ENCODE data around the gene PALMD.

PALMD gene, protein sequence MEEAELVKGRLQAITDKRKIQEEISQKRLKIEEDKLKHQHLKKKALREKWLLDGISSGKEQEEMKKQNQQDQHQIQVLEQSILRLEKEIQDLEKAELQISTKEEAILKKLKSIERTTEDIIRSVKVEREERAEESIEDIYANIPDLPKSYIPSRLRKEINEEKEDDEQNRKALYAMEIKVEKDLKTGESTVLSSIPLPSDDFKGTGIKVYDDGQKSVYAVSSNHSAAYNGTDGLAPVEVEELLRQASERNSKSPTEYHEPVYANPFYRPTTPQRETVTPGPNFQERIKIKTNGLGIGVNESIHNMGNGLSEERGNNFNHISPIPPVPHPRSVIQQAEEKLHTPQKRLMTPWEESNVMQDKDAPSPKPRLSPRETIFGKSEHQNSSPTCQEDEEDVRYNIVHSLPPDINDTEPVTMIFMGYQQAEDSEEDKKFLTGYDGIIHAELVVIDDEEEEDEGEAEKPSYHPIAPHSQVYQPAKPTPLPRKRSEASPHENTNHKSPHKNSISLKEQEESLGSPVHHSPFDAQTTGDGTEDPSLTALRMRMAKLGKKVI
- total RNA-seq: 0 to 0.25 (median 0) reads per million in 9 experiments

DNA sequence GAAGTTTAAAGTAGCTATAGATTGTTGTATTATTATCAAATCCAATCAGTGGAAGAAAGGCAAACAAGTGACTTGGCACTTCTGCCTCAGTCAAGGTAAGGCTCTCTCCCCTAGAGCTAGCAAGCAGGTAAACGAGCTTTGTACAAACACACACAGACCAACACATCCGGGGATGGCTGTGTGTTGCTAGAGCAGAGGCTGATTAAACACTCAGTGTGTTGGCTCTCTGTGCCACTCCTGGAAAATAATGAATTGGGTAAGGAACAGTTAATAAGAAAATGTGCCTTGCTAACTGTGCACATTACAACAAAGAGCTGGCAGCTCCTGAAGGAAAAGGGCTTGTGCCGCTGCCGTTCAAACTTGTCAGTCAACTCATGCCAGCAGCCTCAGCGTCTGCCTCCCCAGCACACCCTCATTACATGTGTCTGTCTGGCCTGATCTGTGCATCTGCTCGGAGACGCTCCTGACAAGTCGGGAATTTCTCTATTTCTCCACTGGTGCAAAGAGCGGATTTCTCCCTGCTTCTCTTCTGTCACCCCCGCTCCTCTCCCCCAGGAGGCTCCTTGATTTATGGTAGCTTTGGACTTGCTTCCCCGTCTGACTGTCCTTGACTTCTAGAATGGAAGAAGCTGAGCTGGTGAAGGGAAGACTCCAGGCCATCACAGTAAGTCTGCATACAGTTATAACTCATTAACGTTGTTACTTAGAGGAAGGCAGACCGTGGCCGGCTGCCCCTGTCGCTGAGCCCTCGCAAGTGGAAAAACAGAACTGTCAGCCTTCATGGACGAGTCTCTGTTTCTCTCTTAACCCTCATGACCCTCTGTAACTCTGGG, at the start of gene PALMD:
TSS of gene PALMD (plus strand) at position 415 of the 833 bp plus-strand sequence. CDS start at position 620, 205 bp downstream.
- no peaks in the 10 kb centered on the region for H3K9me3 Mint-ChIP-seq
- DNase-seq (no peak), ATAC-seq (replicated peaks) (no peak)
- peaks cover 28 to 33% of the 10 kb centered on the region in 2 donors for H3K27me3 Mint-ChIP-seq
- H3K27ac Mint-ChIP-seq: no peak within 1 kb of the TSS
- H3K4me1 Mint-ChIP-seq (ENCODE audit: low read depth in 2 of 2): peaks cover 0 to 2% of the 10 kb centered on the region in 2 donors
- no peaks in the 10 kb centered on the region for H3K36me3 Mint-ChIP-seq (ENCODE audit: insufficient read depth)
- H3K4me3 Mint-ChIP-seq: no peak within 1 kb of the TSS

DNA sequence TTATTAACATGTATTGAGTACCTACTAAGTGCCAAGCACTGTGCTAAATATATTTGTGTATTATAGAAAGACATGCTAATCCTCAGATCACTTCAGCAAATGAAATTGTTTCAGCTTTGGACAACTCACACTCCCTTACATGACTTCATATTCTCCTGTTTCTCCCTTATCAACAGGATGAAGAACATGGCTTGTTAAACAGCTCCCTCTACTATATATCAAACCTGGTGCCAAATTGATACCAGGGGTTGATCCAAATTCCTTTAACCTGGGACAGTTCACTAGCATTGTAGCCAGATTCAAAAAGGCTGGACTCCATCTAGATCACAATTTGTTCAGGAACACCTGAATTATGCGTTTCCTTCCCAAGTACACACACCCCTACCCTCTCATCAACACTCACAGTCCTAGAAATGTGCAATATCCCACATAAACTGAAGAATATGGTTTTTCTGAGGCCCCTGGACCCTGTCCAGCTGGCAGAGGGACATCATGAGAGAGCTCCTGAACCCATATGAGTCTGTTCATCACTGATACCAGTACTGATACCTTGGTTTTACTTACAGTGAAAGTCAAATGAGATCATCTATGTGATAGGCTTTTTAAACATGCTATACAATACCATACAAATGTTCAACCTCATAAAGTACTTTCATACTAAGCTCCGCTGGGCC, 47.0 kb upstream of the PALMD start:
- H3K4me1 Mint-ChIP-seq (ENCODE audit: low read depth in 2 of 2): no peaks in the 10 kb centered on the region
- H3K27me3 Mint-ChIP-seq: peaks cover 0 to 19% of the 10 kb centered on the region in 2 donors
- H3K4me3 Mint-ChIP-seq: no peak overlapping the region
- ATAC-seq (replicated peaks) (no peak), DNase-seq (no peak)
- no peak overlapping the region for H3K27ac Mint-ChIP-seq
- no peaks in the 10 kb centered on the region for H3K36me3 Mint-ChIP-seq (ENCODE audit: insufficient read depth)
- H3K9me3 Mint-ChIP-seq: no peaks in the 10 kb centered on the region

DNA sequence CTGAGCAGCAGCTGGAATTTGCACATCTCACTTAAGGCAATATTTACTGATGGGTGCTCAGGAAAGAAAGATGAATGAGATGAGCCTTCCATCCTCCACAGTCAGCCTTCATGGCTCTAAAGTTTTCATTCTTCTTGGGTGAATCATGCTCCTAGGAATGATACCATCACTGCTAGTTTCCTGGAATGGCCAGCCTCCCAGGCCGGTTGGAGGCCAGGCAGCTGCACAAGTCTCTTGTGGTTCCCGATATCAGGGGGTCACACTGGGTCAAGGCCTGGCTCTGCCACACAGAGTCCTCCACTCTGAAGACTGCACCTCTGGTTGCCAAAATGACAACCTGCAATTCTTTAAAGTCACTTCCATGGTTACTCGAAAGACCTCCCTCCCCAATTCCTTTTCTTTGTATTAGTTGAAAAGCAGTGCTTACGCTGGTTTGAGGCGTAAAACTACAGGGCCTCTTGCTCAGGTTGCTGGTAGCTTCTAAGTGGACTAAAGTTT, 46.2 kb upstream of the PALMD start:
- Mint-ChIP-seq H3K27ac (no peak overlapping the region), H3K27me3 (peaks cover 0 to 19% of the 10 kb centered on the region in 2 donors), H3K9me3 (no peaks in the 10 kb centered on the region), H3K4me3 (no peak overlapping the region), H3K4me1 (ENCODE audit: low read depth in 2 of 2) (no peaks in the 10 kb centered on the region), H3K36me3 (ENCODE audit: insufficient read depth) (no peaks in the 10 kb centered on the region)
- ATAC-seq (replicated peaks): no peak
- DNase-seq: no peak

DNA sequence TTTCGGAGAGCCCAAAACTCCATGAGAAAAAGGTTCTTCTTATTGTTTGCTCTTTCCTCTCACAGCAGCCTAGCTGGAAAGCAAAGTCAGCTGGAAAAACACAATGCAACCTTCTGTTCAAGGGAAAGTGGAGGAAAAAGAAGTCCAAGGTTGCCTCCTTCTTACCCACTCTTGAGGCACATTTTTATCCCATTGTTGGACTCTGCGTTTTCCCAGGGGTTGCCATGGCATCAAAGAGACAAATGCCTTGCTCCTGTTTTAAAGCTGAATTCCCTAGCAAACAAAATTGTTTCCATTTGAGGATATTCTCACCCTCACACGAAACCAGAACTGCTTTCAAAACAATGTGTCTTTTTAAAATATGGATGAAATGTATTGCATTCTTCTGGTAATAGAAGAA, 45.1 kb upstream of the PALMD start:
- no peak overlapping the region for H3K4me3 Mint-ChIP-seq
- ATAC-seq (replicated peaks) (no peak), DNase-seq (no peak)
- H3K27ac Mint-ChIP-seq: no peak overlapping the region
- H3K27me3 Mint-ChIP-seq: peaks cover 0 to 19% of the 10 kb centered on the region in 2 donors
- H3K9me3 Mint-ChIP-seq: no peaks in the 10 kb centered on the region
- no peaks in the 10 kb centered on the region for H3K36me3 Mint-ChIP-seq (ENCODE audit: insufficient read depth)
- H3K4me1 Mint-ChIP-seq (ENCODE audit: low read depth in 2 of 2): no peaks in the 10 kb centered on the region

DNA sequence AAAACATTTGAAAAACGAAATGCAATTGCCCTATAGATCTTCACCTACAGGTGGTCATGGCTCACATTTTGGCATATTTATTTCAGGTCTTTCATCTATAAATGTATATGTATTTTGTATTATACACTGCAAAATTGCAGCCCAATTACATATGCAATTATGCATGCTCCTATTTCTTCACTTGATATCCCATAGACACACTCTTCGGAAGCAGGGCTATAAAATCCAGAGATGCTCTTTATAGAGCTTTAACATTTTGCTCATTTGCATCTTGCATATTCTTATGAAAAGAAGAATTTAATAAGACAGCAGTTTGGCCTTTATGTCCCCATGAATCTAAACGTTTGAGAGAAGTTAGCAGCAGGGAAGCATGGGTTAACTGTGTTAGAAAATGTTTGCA, 44.7 kb upstream of the PALMD start:
- H3K9me3 Mint-ChIP-seq: no peaks in the 10 kb centered on the region
- H3K27me3 Mint-ChIP-seq: peaks cover 0 to 19% of the 10 kb centered on the region in 2 donors
- no peak overlapping the region for H3K27ac Mint-ChIP-seq
- no peak for DNase-seq
- H3K36me3 Mint-ChIP-seq (ENCODE audit: insufficient read depth): no peaks in the 10 kb centered on the region
- H3K4me1 Mint-ChIP-seq (ENCODE audit: low read depth in 2 of 2): no peaks in the 10 kb centered on the region
- ATAC-seq (replicated peaks): no peak
- no peak overlapping the region for H3K4me3 Mint-ChIP-seq

DNA sequence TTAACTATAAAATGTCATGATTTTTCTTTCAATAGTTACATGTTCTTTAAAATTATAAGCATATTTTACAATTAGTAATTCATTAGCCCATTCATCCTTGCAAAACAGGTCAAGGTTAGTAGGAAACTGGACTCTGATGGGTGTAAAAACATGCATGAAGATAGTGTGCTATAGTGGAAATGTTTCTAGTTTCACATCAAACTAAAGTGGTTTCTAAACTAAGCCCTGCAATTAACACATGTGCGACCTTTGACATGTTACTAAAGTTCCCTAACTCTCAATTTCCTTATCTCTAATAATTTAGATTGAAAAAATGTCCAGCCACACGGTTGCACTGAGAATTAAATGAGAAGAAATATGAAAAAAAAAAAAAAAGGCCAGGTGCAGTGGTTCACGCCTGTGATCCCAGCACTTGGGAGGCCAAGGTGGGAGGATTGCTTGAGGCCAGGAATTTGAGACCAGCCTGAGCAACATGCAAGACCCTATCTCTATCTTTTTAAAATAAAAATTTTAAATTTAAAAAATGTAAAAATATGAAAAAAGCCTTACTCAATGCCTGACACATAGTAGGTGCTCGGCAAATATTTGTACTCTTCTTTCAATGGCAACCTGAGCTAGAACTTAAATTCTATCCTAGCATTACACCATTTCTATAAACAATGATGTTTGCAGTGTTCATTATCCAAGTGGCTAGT, 44.1 kb upstream of the PALMD start:
- Mint-ChIP-seq H3K27ac (no peak overlapping the region), H3K27me3 (peaks cover 0 to 18% of the 10 kb centered on the region in 2 donors), H3K36me3 (ENCODE audit: insufficient read depth) (no peaks in the 10 kb centered on the region), H3K4me3 (no peak overlapping the region), H3K4me1 (ENCODE audit: low read depth in 2 of 2) (no peaks in the 10 kb centered on the region), H3K9me3 (no peaks in the 10 kb centered on the region)
- ATAC-seq (replicated peaks) (no peak), DNase-seq (no peak)

DNA sequence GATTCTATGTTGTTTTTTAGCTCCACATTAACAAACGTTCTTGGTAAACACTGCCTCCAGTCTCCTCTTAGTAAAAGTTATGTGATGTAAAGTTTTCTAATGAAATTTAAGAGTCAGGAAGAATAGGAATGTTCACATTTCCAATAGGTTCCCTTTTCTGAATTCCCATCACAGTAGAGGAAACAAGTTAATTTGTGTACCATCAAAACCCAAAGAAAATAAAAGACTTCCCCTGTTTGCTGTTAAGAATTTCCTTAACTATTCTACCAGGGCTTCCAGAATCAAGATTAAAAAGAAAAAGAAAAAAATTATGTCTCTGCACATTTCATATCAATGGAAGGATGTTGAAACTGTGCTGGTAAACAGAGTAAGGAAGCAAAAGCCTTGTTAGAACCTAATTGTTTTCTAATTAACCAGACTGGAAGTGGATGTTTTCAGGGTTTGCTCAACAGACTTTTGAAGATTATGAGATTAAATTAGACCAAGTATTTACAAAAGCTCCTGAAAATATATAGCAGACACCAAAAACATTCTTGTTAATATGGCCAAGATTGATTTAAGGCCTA, 43.4 kb upstream of the PALMD start:
- ATAC-seq (replicated peaks) (no peak), DNase-seq (no peak)
- no peaks in the 10 kb centered on the region for H3K36me3 Mint-ChIP-seq (ENCODE audit: insufficient read depth)
- no peaks in the 10 kb centered on the region for H3K9me3 Mint-ChIP-seq
- peaks cover 0 to 11% of the 10 kb centered on the region in 2 donors for H3K27me3 Mint-ChIP-seq
- no peak overlapping the region for H3K27ac Mint-ChIP-seq
- no peak overlapping the region for H3K4me3 Mint-ChIP-seq
- H3K4me1 Mint-ChIP-seq (ENCODE audit: low read depth in 2 of 2): no peaks in the 10 kb centered on the region

DNA sequence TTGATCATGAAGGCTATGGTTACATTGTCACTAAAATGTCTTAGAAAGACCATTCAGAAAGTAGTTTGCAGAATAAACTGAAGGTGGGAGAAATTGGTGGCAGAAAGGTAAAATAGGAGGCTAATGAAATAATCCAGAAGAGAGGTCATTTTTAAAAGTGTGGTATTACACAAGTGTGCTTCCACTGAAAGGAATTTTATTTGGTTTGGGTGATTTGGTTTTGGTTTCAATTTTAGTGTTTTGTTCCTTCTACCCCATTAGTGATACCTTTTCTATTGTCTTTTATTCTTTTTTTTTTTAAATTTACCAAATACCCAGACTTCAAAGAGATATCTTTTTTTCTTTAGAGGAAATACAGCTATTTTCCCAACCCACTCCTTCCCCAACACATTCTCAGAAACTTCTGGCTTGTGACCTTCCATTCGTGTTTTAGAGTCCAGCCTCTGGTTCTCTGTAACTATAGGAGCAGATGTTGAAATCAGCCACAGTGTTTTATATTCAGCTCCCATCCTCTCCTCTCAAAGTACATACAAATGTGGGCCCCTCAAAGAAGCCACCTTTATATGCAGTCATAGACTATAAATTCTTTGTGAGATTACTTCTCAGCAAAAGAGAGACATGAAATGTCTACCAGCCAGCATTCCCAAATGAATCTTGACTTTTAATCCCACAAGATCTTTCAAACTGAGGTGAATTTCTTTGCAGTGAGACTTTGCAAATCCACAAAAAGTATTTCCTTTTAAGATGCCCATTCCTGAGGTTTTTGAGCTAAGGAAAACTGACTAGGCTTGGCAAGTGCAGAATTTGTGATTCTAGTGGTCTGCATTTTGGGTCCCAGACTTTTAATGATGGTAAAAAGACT, 42.0 kb upstream of the PALMD start:
- no peaks in the 10 kb centered on the region for H3K4me1 Mint-ChIP-seq (ENCODE audit: low read depth in 2 of 2)
- no peak overlapping the region for H3K27ac Mint-ChIP-seq
- no peak for ATAC-seq (replicated peaks)
- DNase-seq: no peak
- H3K9me3 Mint-ChIP-seq: no peaks in the 10 kb centered on the region
- no peaks in the 10 kb centered on the region for H3K36me3 Mint-ChIP-seq (ENCODE audit: insufficient read depth)
- peaks cover 0 to 8% of the 10 kb centered on the region in 2 donors for H3K27me3 Mint-ChIP-seq
- H3K4me3 Mint-ChIP-seq: no peak overlapping the region

DNA sequence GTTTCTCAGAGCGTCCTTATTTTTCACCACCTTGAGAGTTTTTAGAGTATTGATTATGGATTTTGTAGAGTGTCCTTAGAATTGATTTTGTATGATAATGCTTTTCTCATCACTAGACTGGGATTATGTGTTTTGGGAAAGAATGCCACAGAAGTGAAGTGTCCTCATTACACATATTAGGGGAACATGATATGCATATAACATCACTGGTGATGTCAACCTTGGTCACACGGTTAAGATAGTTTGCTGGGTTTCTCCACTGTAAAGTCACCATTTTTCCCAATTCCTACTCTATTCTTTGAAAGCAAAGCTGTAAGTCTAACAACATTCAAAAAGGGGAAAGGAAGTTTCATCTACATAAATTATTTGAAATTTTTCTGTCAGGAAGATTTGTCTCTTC, 39.6 kb upstream of the PALMD start:
- DNase-seq (no peak), ATAC-seq (replicated peaks) (no peak)
- Mint-ChIP-seq H3K27me3 (no peaks in the 10 kb centered on the region), H3K9me3 (no peaks in the 10 kb centered on the region), H3K27ac (no peak overlapping the region), H3K4me3 (no peak overlapping the region), H3K36me3 (ENCODE audit: insufficient read depth) (no peaks in the 10 kb centered on the region), H3K4me1 (ENCODE audit: low read depth in 2 of 2) (no peaks in the 10 kb centered on the region)

DNA sequence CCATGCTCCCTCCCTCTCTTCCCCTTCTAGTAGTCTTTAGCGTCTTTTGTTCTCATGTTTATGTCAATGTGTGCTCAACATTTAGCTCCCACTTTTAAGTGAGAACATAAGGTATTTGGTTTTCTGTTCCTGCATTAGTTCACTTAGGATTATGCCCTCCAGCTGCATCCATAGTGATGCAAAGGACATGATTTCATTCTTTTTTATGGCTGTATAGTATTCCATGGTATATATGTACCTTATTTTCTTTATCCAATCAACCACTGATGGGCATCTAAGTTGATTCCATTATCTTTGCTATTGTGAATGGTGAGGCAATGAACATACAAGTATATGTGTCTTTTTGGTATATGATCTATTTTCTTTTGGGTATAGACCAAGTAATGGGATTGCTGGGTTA, 38.3 kb upstream of the PALMD start:
- DNase-seq (no peak), ATAC-seq (replicated peaks) (no peak)
- Mint-ChIP-seq H3K9me3 (no peaks in the 10 kb centered on the region), H3K36me3 (ENCODE audit: insufficient read depth) (no peaks in the 10 kb centered on the region), H3K27me3 (no peaks in the 10 kb centered on the region), H3K4me1 (ENCODE audit: low read depth in 2 of 2) (no peaks in the 10 kb centered on the region), H3K27ac (no peak overlapping the region), H3K4me3 (no peak overlapping the region)

DNA sequence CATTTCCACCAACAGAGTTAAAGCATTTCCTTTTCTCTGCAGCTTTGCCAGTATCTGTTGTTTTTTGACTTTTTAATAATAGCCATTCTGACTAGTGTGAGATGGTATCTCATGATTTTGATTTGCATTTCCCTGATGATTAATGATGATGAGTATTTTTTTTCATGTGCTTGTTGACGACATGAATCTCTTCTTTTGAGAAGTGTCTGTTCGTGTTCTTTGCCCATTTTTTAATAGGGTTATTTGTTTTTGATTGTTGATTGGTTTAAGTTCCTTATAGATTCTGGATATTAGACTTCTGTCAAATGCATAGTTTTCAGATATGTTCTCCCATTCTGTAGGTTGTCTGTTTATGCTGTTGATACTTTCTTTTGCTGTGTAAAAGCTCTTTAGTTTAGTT, 37.9 kb upstream of the PALMD start:
- Mint-ChIP-seq H3K27me3 (no peaks in the 10 kb centered on the region), H3K9me3 (peaks cover 0 to under 1% of the 10 kb centered on the region in 2 donors), H3K27ac (no peak overlapping the region), H3K4me1 (ENCODE audit: low read depth in 2 of 2) (no peaks in the 10 kb centered on the region), H3K4me3 (no peak overlapping the region), H3K36me3 (ENCODE audit: insufficient read depth) (no peaks in the 10 kb centered on the region)
- ATAC-seq (replicated peaks): no peak
- no peak for DNase-seq

DNA sequence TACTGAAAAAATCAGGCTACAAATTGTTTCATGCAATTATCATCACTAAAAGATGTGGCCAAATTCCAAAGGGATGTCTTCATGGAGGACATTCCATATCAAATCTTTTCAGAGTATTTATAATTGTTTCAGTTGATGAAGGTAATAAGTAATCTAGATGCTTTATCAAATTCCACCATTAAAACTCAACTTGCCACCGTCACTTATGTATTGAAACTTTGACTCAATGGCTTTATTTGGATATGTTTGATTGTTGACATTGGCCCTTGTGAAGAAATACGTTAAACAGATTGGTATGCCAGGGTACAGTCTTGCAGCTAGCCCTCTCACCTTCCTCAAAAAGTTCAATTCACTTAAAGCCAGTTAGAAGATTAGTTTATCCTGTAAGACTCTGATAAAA, 32.2 kb upstream of the PALMD start:
- no peaks in the 10 kb centered on the region for H3K4me1 Mint-ChIP-seq (ENCODE audit: low read depth in 2 of 2)
- DNase-seq (no peak), ATAC-seq (replicated peaks) (no peak)
- peaks cover 0 to 2% of the 10 kb centered on the region in 2 donors for H3K9me3 Mint-ChIP-seq
- H3K27me3 Mint-ChIP-seq: peaks cover 0 to 15% of the 10 kb centered on the region in 2 donors
- no peak overlapping the region for H3K4me3 Mint-ChIP-seq
- no peak overlapping the region for H3K27ac Mint-ChIP-seq
- H3K36me3 Mint-ChIP-seq (ENCODE audit: insufficient read depth): no peaks in the 10 kb centered on the region

Measured in effector memory CD8-positive, alpha-beta T cell (primary cell).